Vagina (tissue), 2 donors: ENCODE measurements around the gene FOXK1. TPM values are rescaled to one million over a fixed set of nuclear protein-coding genes. Genes with fewer than 3 reads are reported as not detected.
A peak's percentile ranks its signal among the peaks of the same experiment; 100 is the strongest.
"Not testable (repeated sequence)": the region's sequence is repeated elsewhere in the genome, so short reads cannot be mapped to it uniquely, and the experiment has no call there.

Source experiments
- DNase-seq, 2 donors: peaks; one replicate each; pipeline ENCODE4 v3.0.0-alpha.2; 2017; ENCODE audit errors: extremely low spot score in 2 of 2
- H3K27ac ChIP-seq: fragments of 200-600 bp; sonication (generic); one replicate; pipeline ENCODE4 v1.5.1; 2019
- H3K27me3 ChIP-seq: fragments of 200-600 bp; sonication (generic); one replicate; pipeline ENCODE4 v1.5.1; 2019
- H3K36me3 ChIP-seq, 2 donors: fragments of 200-600 bp; sonication (generic); one replicate each; pipeline ENCODE4 v1.5.1; 2017 to 2019
- H3K4me1 ChIP-seq: fragments of 200-600 bp; sonication (generic); one replicate; pipeline ENCODE4 v1.5.1; 2019
- H3K4me3 ChIP-seq, 2 donors: fragments of 200-600 bp; sonication (generic); 1 replicate in 1 of 2; 2 replicates in 1 of 2; pipeline ENCODE4 v1.5.1; 2016 to 2019
- H3K9me3 ChIP-seq: fragments of 200-600 bp; sonication (generic); one replicate; pipeline ENCODE4 v1.5.1; 2019
- POLR2A ChIP-seq, 2 donors: fragments of 450-650 bp; IDR thresholded peaks; one replicate each; pipeline ENCODE4 v1.6.1; 2017; ENCODE audit warnings: antibody characterized with exemption in 2 of 2, mild to moderate bottlenecking in 2 of 2, moderate library complexity in 2 of 2
- POLR2AphosphoS5 ChIP-seq, 2 donors: sonication (generic); formaldehyde crosslinking; IDR thresholded peaks; one replicate each; pipeline ENCODE4 v1.9.0; 2017; ENCODE audit warnings: antibody characterized with exemption in 2 of 2, mild to moderate bottlenecking in 2 of 2, low read depth in 1 of 2; ENCODE audit not compliant: insufficient read depth in 1 of 2
- intact Hi-C: fragments of 100-400 bp; cut with DNase I; formaldehyde crosslinking; loops from one replicate; pipeline ENCODE4 v1.15.1; 2023
- total RNA-seq: library from RNA; depleted of rRNA; stranded (reverse); fragments of >200 nt; gene quantifications from one replicate; pipeline ENCODE4 v1.2.3, GENCODE V29; 2016
- TF ChIP-seq, protein P1 (sequence below), 3 experiments: fragments of 450-650 bp in 2 of 3; fragments of 200-600 bp in 1 of 3; sonication (generic) in 1 of 3; IDR thresholded peaks; one replicate each; pipeline ENCODE4 v1.5.1; 2017 to 2019; ENCODE audit warnings: antibody characterized with exemption in 3 of 3, mild to moderate bottlenecking in 2 of 3, moderate library complexity in 2 of 3

The FOXK1 gene
- total RNA-seq, 1 donor from 2014 or later: 28.5 TPM

DNA sequence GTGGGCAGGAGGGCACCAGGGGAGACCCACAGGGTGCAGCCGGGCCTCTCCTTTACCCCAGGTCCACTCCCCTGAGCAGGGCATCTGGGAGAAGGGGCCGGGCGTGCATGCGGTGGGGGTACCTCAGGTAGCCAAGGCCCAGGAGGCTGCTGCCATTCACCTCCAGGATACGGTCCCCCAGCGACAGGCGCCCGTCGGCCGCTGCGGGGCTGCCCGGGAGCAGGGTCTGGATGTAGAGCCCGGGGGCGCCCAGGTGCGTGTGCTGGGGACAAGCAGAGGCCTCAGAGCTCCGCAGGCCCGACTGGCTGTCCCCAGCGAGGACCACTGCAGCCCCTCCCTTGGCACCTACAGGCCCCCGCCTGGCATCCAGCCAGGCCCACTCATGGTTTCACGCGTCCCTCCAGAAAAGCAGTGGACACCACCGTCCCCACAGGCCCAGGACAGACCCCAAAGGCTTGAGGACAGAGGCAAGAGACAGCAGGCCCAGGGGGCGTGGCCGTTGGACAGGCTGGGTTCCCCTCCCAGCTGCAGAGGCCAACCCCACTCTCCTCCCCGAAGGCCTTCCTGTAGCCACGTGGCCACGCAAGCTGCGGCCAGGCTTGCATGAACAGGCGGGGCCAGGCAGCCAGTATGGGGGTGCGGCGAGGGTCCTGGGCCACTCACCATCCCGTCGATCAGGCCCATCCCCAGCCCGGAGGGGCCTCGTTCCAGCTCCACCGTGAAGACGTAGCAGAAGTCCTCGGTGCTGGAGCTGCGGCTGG lies 117.6 kb downstream of the FOXK1 start:
- H3K9me3 ChIP-seq: no peaks in the 10 kb centered on the region
- H3K36me3 ChIP-seq: no peaks in the 10 kb centered on the region
- intact Hi-C loops: loop anchor here (2.0 to 5.0 kb wide), 2 partner anchors 83 to 288 kb away; partner anchors contain the start of gene RADIL
- peak in 1 of 2 donors; percentile 9 for TF ChIP-seq POLR2AphosphoS5 (IDR thresholded peaks at IDR 0.05; ENCODE audit: insufficient read depth in 1 of 2, low read depth in 1 of 2)
- TF ChIP-seq POLR2A (IDR thresholded peaks at IDR 0.05): no peak
- no peak overlapping the region for H3K27ac ChIP-seq
- no peak overlapping the region for H3K4me3 ChIP-seq
- H3K27me3 ChIP-seq: no peaks in the 10 kb centered on the region
- peaks cover 5% of the 10 kb centered on the region for H3K4me1 ChIP-seq
- DNase-seq: no peak

DNA sequence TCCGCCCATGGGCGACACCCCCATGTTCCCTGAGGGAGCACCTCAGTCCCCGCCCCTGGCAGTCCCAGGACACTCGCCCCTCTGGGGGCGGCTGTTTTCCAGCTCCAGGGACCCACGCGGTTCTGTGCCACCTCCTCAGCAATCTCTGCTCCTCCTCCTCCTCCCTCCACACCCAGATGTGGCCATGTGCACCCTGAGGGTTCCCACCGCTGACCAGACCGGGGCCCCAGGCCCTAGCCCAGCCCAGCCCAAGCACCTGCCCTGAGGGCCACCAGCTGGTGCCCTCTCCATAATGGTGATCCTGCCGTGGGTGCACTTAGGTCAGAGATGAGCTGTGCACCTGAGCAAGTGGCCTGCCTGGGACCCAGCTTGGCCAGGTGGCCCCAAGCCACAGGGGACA lies 118.4 kb downstream of the FOXK1 start:
- Histone ChIP-seq H3K36me3 (no peaks in the 10 kb centered on the region), H3K4me3 (no peak overlapping the region), H3K4me1 (peaks cover 5% of the 10 kb centered on the region), H3K27ac (no peak overlapping the region), H3K9me3 (no peaks in the 10 kb centered on the region), H3K27me3 (no peaks in the 10 kb centered on the region)
- no peak for DNase-seq
- intact Hi-C loops: no loop called here
- no peak for TF ChIP-seq POLR2AphosphoS5 (IDR thresholded peaks at IDR 0.05; ENCODE audit: insufficient read depth in 1 of 2, low read depth in 1 of 2)
- TF ChIP-seq POLR2A (IDR thresholded peaks at IDR 0.05): no peak
- TF ChIP-seq, protein P1, sequence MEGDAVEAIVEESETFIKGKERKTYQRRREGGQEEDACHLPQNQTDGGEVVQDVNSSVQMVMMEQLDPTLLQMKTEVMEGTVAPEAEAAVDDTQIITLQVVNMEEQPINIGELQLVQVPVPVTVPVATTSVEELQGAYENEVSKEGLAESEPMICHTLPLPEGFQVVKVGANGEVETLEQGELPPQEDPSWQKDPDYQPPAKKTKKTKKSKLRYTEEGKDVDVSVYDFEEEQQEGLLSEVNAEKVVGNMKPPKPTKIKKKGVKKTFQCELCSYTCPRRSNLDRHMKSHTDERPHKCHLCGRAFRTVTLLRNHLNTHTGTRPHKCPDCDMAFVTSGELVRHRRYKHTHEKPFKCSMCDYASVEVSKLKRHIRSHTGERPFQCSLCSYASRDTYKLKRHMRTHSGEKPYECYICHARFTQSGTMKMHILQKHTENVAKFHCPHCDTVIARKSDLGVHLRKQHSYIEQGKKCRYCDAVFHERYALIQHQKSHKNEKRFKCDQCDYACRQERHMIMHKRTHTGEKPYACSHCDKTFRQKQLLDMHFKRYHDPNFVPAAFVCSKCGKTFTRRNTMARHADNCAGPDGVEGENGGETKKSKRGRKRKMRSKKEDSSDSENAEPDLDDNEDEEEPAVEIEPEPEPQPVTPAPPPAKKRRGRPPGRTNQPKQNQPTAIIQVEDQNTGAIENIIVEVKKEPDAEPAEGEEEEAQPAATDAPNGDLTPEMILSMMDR (IDR thresholded peaks at IDR 0.05): no peak

DNA sequence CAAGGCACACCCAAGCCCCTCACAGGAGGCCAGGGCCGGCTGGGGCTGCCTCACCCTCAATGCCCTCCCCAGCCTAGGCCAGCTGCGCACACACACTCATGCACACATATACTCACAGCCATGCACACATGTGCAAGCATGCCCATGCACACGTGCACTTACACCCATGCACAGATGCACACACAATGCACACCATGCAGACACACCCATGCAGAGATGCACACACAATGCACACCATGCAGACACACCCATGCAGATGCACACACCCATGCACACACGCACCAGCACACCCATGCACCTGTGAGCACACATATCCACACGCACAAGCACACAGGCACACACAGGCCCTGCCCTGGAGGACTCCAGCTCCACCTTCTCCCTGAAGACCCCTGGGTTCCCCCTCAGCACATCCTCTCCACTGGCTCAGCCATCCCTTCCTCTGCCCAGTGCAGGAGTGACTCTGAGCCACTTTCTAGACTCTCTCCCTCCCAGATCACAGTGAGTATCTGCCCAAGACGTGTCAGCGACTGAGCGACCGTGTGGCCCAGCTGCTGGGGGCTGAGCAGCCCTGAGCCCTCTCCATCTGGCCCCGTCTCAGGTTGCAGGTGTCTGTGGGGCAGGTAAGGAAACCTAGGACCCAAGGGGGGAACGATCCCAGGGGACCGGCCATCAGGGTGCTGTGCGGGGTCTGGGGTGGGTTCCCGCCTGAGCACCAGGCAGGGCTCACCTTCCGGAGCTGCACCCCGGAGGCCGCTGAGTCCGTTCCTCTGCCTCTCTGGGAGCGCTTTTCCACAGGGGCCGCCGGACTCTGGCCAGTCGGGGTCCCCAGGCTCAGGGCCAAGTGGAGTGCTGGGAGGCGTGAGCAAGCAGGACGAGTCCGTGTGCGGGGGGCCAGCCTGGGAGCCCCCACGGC lies 119.1 kb downstream of the FOXK1 start:
- TF ChIP-seq, protein P1 (IDR thresholded peaks at IDR 0.05): no peak
- no peak for TF ChIP-seq POLR2AphosphoS5 (IDR thresholded peaks at IDR 0.05; ENCODE audit: insufficient read depth in 1 of 2, low read depth in 1 of 2)
- no peak for TF ChIP-seq POLR2A (IDR thresholded peaks at IDR 0.05)
- H3K27ac ChIP-seq: no peak overlapping the region
- H3K36me3 ChIP-seq: no peaks in the 10 kb centered on the region
- DNase-seq: no peak
- H3K9me3 ChIP-seq: no peaks in the 10 kb centered on the region
- no peak overlapping the region for H3K4me3 ChIP-seq
- intact Hi-C loops: no loop called here
- no peaks in the 10 kb centered on the region for H3K27me3 ChIP-seq
- peaks cover 5% of the 10 kb centered on the region for H3K4me1 ChIP-seq

DNA sequence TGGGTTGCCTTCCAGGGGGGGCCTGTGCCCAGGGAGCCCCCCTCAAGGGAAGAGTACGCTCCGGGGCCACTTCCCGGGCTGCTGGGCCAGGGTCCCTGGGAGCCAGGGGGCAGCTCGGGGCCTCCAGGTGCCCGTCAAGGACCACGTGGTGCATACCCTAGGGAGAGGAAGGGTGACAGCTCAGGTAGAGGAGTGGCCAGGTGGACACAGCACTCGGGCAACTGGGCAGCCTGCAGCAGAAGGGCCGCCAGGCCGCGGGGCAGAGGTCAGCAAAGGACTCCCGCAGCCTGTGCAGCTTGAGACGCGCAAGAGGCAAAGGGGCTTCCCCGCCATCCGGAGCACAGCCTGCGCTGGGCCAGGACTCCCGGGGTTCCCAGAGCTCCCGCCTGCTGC lies 119.7 kb downstream of the FOXK1 start:
- TF ChIP-seq POLR2AphosphoS5 (IDR thresholded peaks at IDR 0.05; ENCODE audit: insufficient read depth in 1 of 2, low read depth in 1 of 2) (no peak), POLR2A (IDR thresholded peaks at IDR 0.05) (no peak)
- TF ChIP-seq, protein P1 (IDR thresholded peaks at IDR 0.05): no peak
- no peak for DNase-seq
- no peaks in the 10 kb centered on the region for H3K36me3 ChIP-seq
- no peak overlapping the region for H3K4me3 ChIP-seq
- no peak overlapping the region for H3K27ac ChIP-seq
- intact Hi-C loops: no loop called here
- no peaks in the 10 kb centered on the region for H3K27me3 ChIP-seq
- H3K4me1 ChIP-seq: peaks cover 5% of the 10 kb centered on the region
- no peaks in the 10 kb centered on the region for H3K9me3 ChIP-seq

DNA sequence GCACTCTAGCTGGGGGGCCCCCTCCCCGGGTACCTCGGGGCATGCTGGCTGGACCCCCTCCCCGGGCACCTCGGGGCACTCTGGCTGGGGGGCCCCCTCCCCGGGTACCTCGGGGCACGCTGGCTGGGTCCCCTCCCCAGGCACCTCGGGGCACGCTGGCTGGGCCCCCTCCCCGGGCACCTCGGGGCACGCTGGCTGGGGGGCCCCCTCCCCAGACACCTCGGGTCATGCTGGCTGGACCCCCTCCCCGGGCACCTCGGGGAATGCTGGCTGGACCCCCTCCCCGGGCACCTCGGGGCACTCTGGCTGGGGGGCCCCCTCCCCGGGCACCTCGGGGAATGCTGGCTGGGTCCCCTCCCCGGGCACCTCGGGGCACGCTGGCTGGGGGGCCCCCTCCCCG lies 120.5 kb downstream of the FOXK1 start:
- DNase-seq, H3K36me3 ChIP-seq, H3K27ac ChIP-seq, H3K9me3 ChIP-seq, intact Hi-C loops, H3K4me1 ChIP-seq, H3K4me3 ChIP-seq, H3K27me3 ChIP-seq: not testable (repeated sequence)
